HG02840 (cell line): Measurements from ENCODE around the gene XPR1.

ENCODE experiments used
- ATAC-seq: cut with Tn5 transposase; IDR thresholded peaks from one replicate; pipeline ENCODE4 v1.9.1; 2021; ENCODE audit warnings: mild to moderate bottlenecking, moderate library complexity, moderate number of reproducible peaks; ENCODE audit not compliant: unreplicated experiment, low FRiP score

Gene XPR1

GRCh38 chr1:180909005-180909414, 277.2 kb downstream of the XPR1 start:
- peak; percentile 28 for ATAC-seq

- peak; percentile 41 for ATAC-seq
Measured at GRCh38 chr1:180909462-180909976, 277.7 kb downstream of the XPR1 start.

- ATAC-seq = no peak
Measured at GRCh38 chr1:180911640-180912191, 279.9 kb downstream of the XPR1 start.

GRCh38 chr1:180912211-180912800, 280.5 kb downstream of the XPR1 start:
- no peak for ATAC-seq

GRCh38 chr1:180912801-180913565, 281.2 kb downstream of the XPR1 start, which contains the start of gene KIAA1614:
Gene KIAA1614 (plus strand): TSS chr1:180912897. CDS start chr1:180913244, 347 bp downstream.
- ATAC-seq = no peak

- no peak for ATAC-seq
Measured at GRCh38 chr1:180915426-180915965, 283.7 kb downstream of the XPR1 start.

GRCh38 chr1:180916012-180916770, 284.4 kb downstream of the XPR1 start:
- no peak for ATAC-seq

- no peak for ATAC-seq
Measured at GRCh38 chr1:180916771-180917170, 284.9 kb downstream of the XPR1 start.

- no peak for ATAC-seq
Measured at GRCh38 chr1:180917306-180918065, 285.7 kb downstream of the XPR1 start.

- ATAC-seq = no peak
Measured at GRCh38 chr1:180918519-180918918, 286.7 kb downstream of the XPR1 start.

GRCh38 chr1:180919183-180919700, 287.4 kb downstream of the XPR1 start:
- no peak for ATAC-seq

- ATAC-seq = no peak
Measured at GRCh38 chr1:180920193-180920592, 288.4 kb downstream of the XPR1 start.

GRCh38 chr1:180920702-180921101, 288.9 kb downstream of the XPR1 start:
- ATAC-seq = no peak

- ATAC-seq = no peak
Measured at GRCh38 chr1:180921386-180921785, 289.6 kb downstream of the XPR1 start.

- no peak for ATAC-seq
Measured at GRCh38 chr1:180921891-180922630, 290.2 kb downstream of the XPR1 start.

GRCh38 chr1:180922631-180923015, 290.8 kb downstream of the XPR1 start:
- no peak for ATAC-seq

GRCh38 chr1:180923021-180923841, 291.4 kb downstream of the XPR1 start:
- ATAC-seq = no peak

- ATAC-seq = no peak
Measured at GRCh38 chr1:180923887-180924286, 292.1 kb downstream of the XPR1 start.
